Body of pancreas (tissue), 4 donors: ENCODE measurements around the gene INTS2.

Experiments used
- POLR2A ChIP-seq, 3 donors: fragments of 450-650 bp; IDR thresholded peaks; one replicate each; pipeline ENCODE4 v1.6.1; 2016; ENCODE audit warnings: antibody characterized with exemption in 3 of 3, mild to moderate bottlenecking in 2 of 3
- TF ChIP-seq, protein P1 (sequence below), 7 experiments: fragments of 450-650 bp in 4 of 7; fragments of 200-600 bp in 3 of 7; sonication (generic) in 3 of 7; IDR thresholded peaks; one replicate each; pipeline ENCODE4 v1.5.1; 2016 to 2019; ENCODE audit warnings: antibody characterized with exemption in 7 of 7

GRCh38 chr17:61927208-61928100, at the start of gene INTS2:
- peak; percentile 22 to 87 (median 84) for TF ChIP-seq POLR2A (IDR thresholded peaks at IDR 0.05)
- TF ChIP-seq, protein P1, sequence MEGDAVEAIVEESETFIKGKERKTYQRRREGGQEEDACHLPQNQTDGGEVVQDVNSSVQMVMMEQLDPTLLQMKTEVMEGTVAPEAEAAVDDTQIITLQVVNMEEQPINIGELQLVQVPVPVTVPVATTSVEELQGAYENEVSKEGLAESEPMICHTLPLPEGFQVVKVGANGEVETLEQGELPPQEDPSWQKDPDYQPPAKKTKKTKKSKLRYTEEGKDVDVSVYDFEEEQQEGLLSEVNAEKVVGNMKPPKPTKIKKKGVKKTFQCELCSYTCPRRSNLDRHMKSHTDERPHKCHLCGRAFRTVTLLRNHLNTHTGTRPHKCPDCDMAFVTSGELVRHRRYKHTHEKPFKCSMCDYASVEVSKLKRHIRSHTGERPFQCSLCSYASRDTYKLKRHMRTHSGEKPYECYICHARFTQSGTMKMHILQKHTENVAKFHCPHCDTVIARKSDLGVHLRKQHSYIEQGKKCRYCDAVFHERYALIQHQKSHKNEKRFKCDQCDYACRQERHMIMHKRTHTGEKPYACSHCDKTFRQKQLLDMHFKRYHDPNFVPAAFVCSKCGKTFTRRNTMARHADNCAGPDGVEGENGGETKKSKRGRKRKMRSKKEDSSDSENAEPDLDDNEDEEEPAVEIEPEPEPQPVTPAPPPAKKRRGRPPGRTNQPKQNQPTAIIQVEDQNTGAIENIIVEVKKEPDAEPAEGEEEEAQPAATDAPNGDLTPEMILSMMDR (IDR thresholded peaks at IDR 0.05) = peak in 1 of 7 experiments; percentile 17
